HepG2 (cell line): ENCODE measurements around the gene ZNF84. TPM values are rescaled to one million over a fixed set of nuclear protein-coding genes. Genes with fewer than 3 reads are reported as not detected.
A peak's percentile ranks its signal among the peaks of the same experiment; 100 is the strongest.

Experiments
- ATF7-NPFF ChIP-seq: sonication (generic); formaldehyde crosslinking; IDR thresholded peaks from 2 replicates; pipeline ENCODE4 v1.8.1; 2023; ENCODE audit warnings: mild to moderate bottlenecking, low read depth, missing genetic modification reagents, moderate library complexity
- FOXO4 ChIP-seq: sonication (generic); formaldehyde crosslinking; conservative IDR thresholded peaks from 2 replicates; pipeline ENCODE4 v1.8.1; 2023; ENCODE audit warnings: missing genetic modification reagents
- KLF9 ChIP-seq: IDR thresholded peaks from 2 replicates; pipeline ENCODE4 v1.6.1; 2016; ENCODE audit warnings: low read depth
- MED8 ChIP-seq: sonication (generic); formaldehyde crosslinking; IDR thresholded peaks from 2 replicates; pipeline ENCODE4 v1.8.1; 2023; ENCODE audit warnings: mild to moderate bottlenecking, missing genetic modification reagents; ENCODE audit not compliant: insufficient replicate concordance
- NBN ChIP-seq: fragments of 450-650 bp; conservative IDR thresholded peaks from 2 replicates; pipeline ENCODE4 v1.6.1; 2017
- NR2F2 ChIP-seq: IDR thresholded peaks from 2 replicates; pipeline ENCODE4 v1.6.1; 2012; ENCODE audit warnings: low read depth, inconsistent platforms, borderline replicate concordance
- TRIM22 ChIP-seq: fragments of 450-650 bp; IDR thresholded peaks from 2 replicates; pipeline ENCODE4 v1.6.1; 2017
- U2AF2 ChIP-seq: fragments of 200-400 bp; formaldehyde crosslinking; IDR thresholded peaks from 2 replicates; pipeline ENCODE4 v1.6.1; 2017; ENCODE audit warnings: low read depth, mild to moderate bottlenecking, low read length
- ZBTB42 ChIP-seq: sonication (generic); formaldehyde crosslinking; IDR thresholded peaks from 2 replicates; pipeline ENCODE4 v1.5.0; 2020; ENCODE audit warnings: mild to moderate bottlenecking, missing genetic modification reagents
- ZFP36L2 ChIP-seq: sonication (generic); formaldehyde crosslinking; IDR thresholded peaks from 2 replicates; pipeline ENCODE4 v1.4.0; 2020; ENCODE audit warnings: missing genetic modification reagents
- ZNF264 ChIP-seq: sonication (generic); formaldehyde crosslinking; IDR thresholded peaks from 2 replicates; pipeline ENCODE4 v1.4.0; 2020; ENCODE audit warnings: missing genetic modification reagents
- ZNF281 ChIP-seq: sonication (generic); formaldehyde crosslinking; IDR thresholded peaks from 2 replicates; pipeline ENCODE4 v1.4.0; 2020; ENCODE audit warnings: missing genetic modification reagents, borderline replicate concordance
- ZSCAN21 ChIP-seq: sonication (generic); formaldehyde crosslinking; IDR thresholded peaks from 2 replicates; pipeline ENCODE4 v1.8.0; 2022; ENCODE audit warnings: mild to moderate bottlenecking, missing genetic modification reagents, moderate library complexity, borderline replicate concordance
- polyA plus RNA-seq, 8 experiments: library from polyadenylated mRNA; depleted of rRNA in 3 of 8; stranded (reverse) in 7 of 8; unstranded in 1 of 8; fragments of >200 nt; fragmentation: Illumina TruSeq in 4 of 8; extraction: Trizol in 4 of 8; gene quantifications; 2 replicates each; pipeline versions ENCODE4 v1.2.1 to v1.2.3, GENCODE V29; 2011 to 2016; ENCODE audit warnings: low read depth in 4 of 8, missing spikeins in 1 of 8, mixed read lengths in 1 of 8; ENCODE audit not compliant: insufficient read depth in 1 of 8
- total RNA-seq, 5 experiments: library from RNA; depleted of rRNA; stranded (reverse); fragments of >200 nt; fragmentation: Illumina TruSeq; extraction: Trizol; gene quantifications; 2 replicates each; pipeline ENCODE4 v1.2.3, GENCODE V29; 2016; ENCODE audit warnings: low read depth in 1 of 5

The ZNF84 gene
- total and polyA plus RNA-seq, 2 of the 13 experiments (the other 11 are each of a cell fraction or from before 2014, with no cell fraction given): 15.5 to 21.8 TPM

GRCh38 chr12:133080368-133081158, 43.3 kb downstream of the ZNF84 start, which contains the start of gene ZNF140 (continued):
- TF ChIP-seq TRIM22: no peak
- 0 out of 2 replicates have a peak, but pooled peaks have one; percentile 37 for TF ChIP-seq ZNF264 (CRISPR knock-in tag)
- TF ChIP-seq ATF7-NPFF (CRISPR knock-in tag): 0 out of 2 replicates have a peak, but pooled peaks have one; percentile 30
- TF ChIP-seq U2AF2: no peak
- TF ChIP-seq NR2F2: no peak
- no peak for TF ChIP-seq ZNF281
- TF ChIP-seq NBN: no peak
- no peak for TF ChIP-seq MED8 (CRISPR knock-in tag)
- TF ChIP-seq ZSCAN21 (CRISPR knock-in tag): 0 out of 2 replicates have a peak, but pooled peaks have one; percentile 52
- TF ChIP-seq ZFP36L2 (CRISPR knock-in tag): no peak
- TF ChIP-seq FOXO4 (CRISPR knock-in tag): 0 out of 2 replicates have a peak, but pooled peaks have one; percentile 81
- no peak for TF ChIP-seq ZBTB42
- peak; percentile 64; the same call in 1 of the 2 replicates for TF ChIP-seq KLF9 (CRISPR knock-in tag)
